SK-N-SH (cell line): ENCODE results near the gene LGR6.

Experiments
- CTCF ChIP-seq: fragments of 200-600 bp; sonication (generic); IDR thresholded peaks from 2 replicates; pipeline ENCODE4 v1.6.1; 2017; ENCODE audit warnings: antibody characterized with exemption, mild to moderate bottlenecking, moderate library complexity
- EP300 ChIP-seq, 2 experiments: IDR thresholded peaks; 2 replicates each; pipeline versions ENCODE4 v1.4.0 to v1.6.1; 2012; ENCODE audit warnings: borderline replicate concordance in 1 of 2, low read depth in 1 of 2, low read length in 1 of 2
- FOXJ3 ChIP-seq: sonication (generic); formaldehyde crosslinking; IDR thresholded peaks from 2 replicates; pipeline ENCODE4 v1.5.1; 2020; ENCODE audit warnings: mild to moderate bottlenecking, missing genetic modification reagents
- FOXM1 ChIP-seq: IDR thresholded peaks from 2 replicates; pipeline ENCODE4 v1.4.0; 2012; ENCODE audit warnings: low read depth, mild to moderate bottlenecking
- RAD21 ChIP-seq: IDR thresholded peaks from 2 replicates; pipeline ENCODE4 v1.6.1; 2012; ENCODE audit warnings: mild to moderate bottlenecking, low read length
- REST ChIP-seq: IDR thresholded peaks from 2 replicates; pipeline ENCODE4 v1.6.1; 2012; ENCODE audit warnings: mild to moderate bottlenecking, low read depth, low read length, moderate library complexity
- TAF1 ChIP-seq: IDR thresholded peaks from 2 replicates; pipeline ENCODE4 v1.6.1; 2012; ENCODE audit warnings: low read depth, mild to moderate bottlenecking, low read length, moderate library complexity, borderline replicate concordance
- YY1 ChIP-seq: IDR thresholded peaks from 2 replicates; pipeline ENCODE4 v1.4.0; 2012; ENCODE audit warnings: low read depth, mild to moderate bottlenecking
- ZBTB33 ChIP-seq: IDR thresholded peaks from 2 replicates; pipeline ENCODE4 v1.4.0; 2012; ENCODE audit warnings: low read depth, borderline replicate concordance

GRCh38 chr1:202170726-202171125 lies 22.9 kb upstream of the LGR6 start:
- TF ChIP-seq ZBTB33 (no peak), CTCF (no peak), EP300 (IDR thresholded peaks at IDR 0.05; ENCODE audit: borderline replicate concordance in 1 of 2, low read depth in 1 of 2, low read length in 1 of 2) (no peak), RAD21 (no peak), TAF1 (no peak), FOXJ3 (CRISPR knock-in tag) (no peak), YY1 (no peak), REST (no peak), FOXM1 (no peak)
